ENCODE results near the gene MLXIP. TPM values are rescaled to one million over a fixed set of nuclear protein-coding genes. Genes with fewer than 3 reads are reported as not detected.

The MLXIP gene
- polyA plus RNA-seq, 1 experiment: 4.8 TPM

GRCh38 chr12:122097927-122098756 lies 19.6 kb downstream of the MLXIP start:
- Histone ChIP-seq H3K27me3 (ENCODE audit: control insufficient read depth, insufficient read depth, low read length) (no peaks in the 10 kb centered on the region), H3K4me3 (ENCODE audit: low read depth, low read length) (no peak overlapping the region), H3K36me3 (ENCODE audit: control insufficient read depth, insufficient read depth, low read length) (no peaks in the 10 kb centered on the region)
- CTCF ChIA-PET: interaction anchor here (0.6 to 4.4 kb wide), 6 partner anchors 9 to 46 kb away, joined by 3 to 21 read pairs (median 4); no protein-coding TSS in a partner anchor
- POLR2A ChIA-PET: no interaction called here
- DNase-seq (ENCODE audit: low read depth): no peak
- TF ChIP-seq CTCF (IDR thresholded peaks at IDR 0.05; ENCODE audit: insufficient read depth, low read depth, low read length): no peak

GRCh38 chr12:122099280-122099749 lies 20.8 kb downstream of the MLXIP start:
- ChIA-PET CTCF (interaction anchor here (1.0 to 4.4 kb wide), 3 partner anchors 18 to 45 kb away, joined by 3 to 21 read pairs (median 7); no protein-coding TSS in a partner anchor), POLR2A (no interaction called here)
- no peak overlapping the region for H3K4me3 ChIP-seq (ENCODE audit: low read depth, low read length)
- no peak for DNase-seq (ENCODE audit: low read depth)
- H3K27me3 ChIP-seq (ENCODE audit: control insufficient read depth, insufficient read depth, low read length): no peaks in the 10 kb centered on the region
- TF ChIP-seq CTCF (IDR thresholded peaks at IDR 0.05; ENCODE audit: insufficient read depth, low read depth, low read length): no peak
- H3K36me3 ChIP-seq (ENCODE audit: control insufficient read depth, insufficient read depth, low read length): no peaks in the 10 kb centered on the region

DNA sequence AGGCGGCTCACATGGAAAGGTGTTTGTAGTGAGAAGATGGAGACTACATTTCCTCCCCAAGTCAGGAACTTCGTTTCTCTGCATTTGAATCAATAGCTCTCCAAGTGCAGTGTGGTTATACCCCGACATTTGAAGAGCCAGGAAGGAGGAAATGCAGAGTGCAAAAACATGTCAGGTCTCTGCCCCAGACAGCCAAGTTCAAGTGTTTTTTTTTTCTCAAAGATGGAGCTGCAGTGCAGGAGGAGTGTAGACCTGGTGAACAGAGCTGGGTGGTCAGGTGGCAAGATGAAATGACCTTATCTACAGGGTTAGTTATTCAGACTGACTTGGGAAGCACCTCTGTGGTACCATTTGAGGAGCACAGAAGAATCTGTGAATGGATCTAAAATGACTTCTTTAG lies 21.3 kb downstream of the MLXIP start:
- Histone ChIP-seq H3K4me3 (ENCODE audit: low read depth, low read length) (no peak overlapping the region), H3K27me3 (ENCODE audit: control insufficient read depth, insufficient read depth, low read length) (no peaks in the 10 kb centered on the region), H3K36me3 (ENCODE audit: control insufficient read depth, insufficient read depth, low read length) (0 out of 2 replicates have a peak, but pooled peaks cover under 1% of the 10 kb centered on the region)
- TF ChIP-seq CTCF (IDR thresholded peaks at IDR 0.05; ENCODE audit: insufficient read depth, low read depth, low read length): no peak
- DNase-seq (ENCODE audit: low read depth): no peak
- ChIA-PET POLR2A (no interaction called here), CTCF (interaction anchor here (1.0 to 4.4 kb wide), 3 partner anchors 8 to 45 kb away, joined by 3 to 21 read pairs (median 5); no protein-coding TSS in a partner anchor)

DNA sequence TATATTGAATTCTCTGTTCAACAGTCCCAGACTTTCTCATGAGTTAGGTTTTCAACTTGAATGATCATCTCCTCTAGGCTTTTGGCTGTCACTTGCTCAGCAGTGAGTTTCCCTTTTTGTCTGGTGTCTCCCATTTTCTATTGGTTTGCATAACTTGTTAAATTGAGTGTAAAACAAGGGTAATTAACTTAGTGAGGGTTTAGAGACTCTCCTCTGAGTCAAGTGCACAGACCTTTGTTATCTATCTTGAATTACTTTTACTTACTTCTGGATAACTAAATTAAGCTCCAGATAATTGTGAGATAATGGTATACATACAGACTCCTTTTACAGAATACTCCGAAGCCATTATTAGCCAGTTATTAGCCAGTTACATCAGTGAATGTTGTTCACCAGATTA lies 22.0 kb downstream of the MLXIP start:
- 0 out of 2 replicates have a peak, but pooled peaks cover 1% of the 10 kb centered on the region for H3K36me3 ChIP-seq (ENCODE audit: control insufficient read depth, insufficient read depth, low read length)
- ChIA-PET POLR2A (no interaction called here), CTCF (interaction anchor here (0.7 to 1.7 kb wide), 2 partner anchors 9 to 90 kb away, joined by 3 to 5 read pairs; no protein-coding TSS in a partner anchor)
- H3K4me3 ChIP-seq (ENCODE audit: low read depth, low read length): no peak overlapping the region
- TF ChIP-seq CTCF (IDR thresholded peaks at IDR 0.05; ENCODE audit: insufficient read depth, low read depth, low read length): no peak
- no peaks in the 10 kb centered on the region for H3K27me3 ChIP-seq (ENCODE audit: control insufficient read depth, insufficient read depth, low read length)
- DNase-seq (ENCODE audit: low read depth): no peak

GRCh38 chr12:122102331-122102730 lies 23.8 kb downstream of the MLXIP start:
- DNase-seq (ENCODE audit: low read depth): no peak
- POLR2A ChIA-PET: no interaction called here
- no peak for TF ChIP-seq CTCF (IDR thresholded peaks at IDR 0.05; ENCODE audit: insufficient read depth, low read depth, low read length)

More at GRCh38 chr12:122102331-122102730, 23.8 kb downstream of the MLXIP start:
- Histone ChIP-seq H3K4me3 (ENCODE audit: low read depth, low read length) (no peak overlapping the region), H3K27me3 (ENCODE audit: control insufficient read depth, insufficient read depth, low read length) (no peaks in the 10 kb centered on the region), H3K36me3 (ENCODE audit: control insufficient read depth, insufficient read depth, low read length) (0 out of 2 replicates have a peak, but pooled peaks cover 1% of the 10 kb centered on the region)
- CTCF ChIA-PET: no interaction called here
